GM06990 (cell line): ENCODE measurements around the gene DMXL1.

Source experiments
- DNase-seq: peaks from one replicate; pipeline ENCODE4 v3.0.0-alpha.2; 2011; ENCODE audit not compliant: insufficient read length; ENCODE audit errors: extremely low read depth
- H3K27me3 ChIP-seq: replicated peaks from 2 replicates; pipeline ENCODE4 v1.6.0; 2011; ENCODE audit warnings: low read length; ENCODE audit not compliant: control insufficient read depth, insufficient read depth
- H3K36me3 ChIP-seq: 2 replicates; pipeline ENCODE4 v1.5.1; 2011; ENCODE audit warnings: low read length; ENCODE audit not compliant: control insufficient read depth, insufficient read depth
- H3K4me3 ChIP-seq: replicated peaks from 2 replicates; pipeline ENCODE4 v1.5.1; 2011; ENCODE audit warnings: low read depth, mild to moderate bottlenecking, control low read depth, low read length
- TF ChIP-seq, protein P1 (sequence below): IDR thresholded peaks from 2 replicates; pipeline ENCODE4 v1.5.1; 2011; ENCODE audit warnings: low read length, control low read depth, mild to moderate bottlenecking, inconsistent platforms; ENCODE audit not compliant: insufficient read depth, poor library complexity, severe bottlenecking

The DMXL1 gene

DNA sequence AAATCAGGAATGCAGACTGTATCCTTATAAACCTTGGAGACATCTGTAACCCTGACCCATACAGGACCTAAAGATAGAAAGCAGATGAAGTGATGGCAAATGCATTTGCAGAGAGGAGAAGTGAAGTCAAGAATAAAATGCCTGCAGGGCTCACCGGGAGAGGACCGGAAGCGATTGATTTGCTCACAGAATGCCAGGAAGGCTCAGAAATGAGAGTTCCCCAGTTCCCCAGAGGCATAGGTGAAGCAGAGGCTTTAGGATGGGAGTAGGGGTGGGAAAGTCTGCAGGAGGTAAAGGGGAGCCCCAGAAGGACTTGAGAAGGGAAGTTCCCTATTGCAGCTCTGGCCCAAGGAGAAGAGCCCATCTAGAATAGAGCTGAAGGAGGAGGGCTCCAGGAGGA, 221.0 kb downstream of the DMXL1 start:
- TF ChIP-seq, protein P1, sequence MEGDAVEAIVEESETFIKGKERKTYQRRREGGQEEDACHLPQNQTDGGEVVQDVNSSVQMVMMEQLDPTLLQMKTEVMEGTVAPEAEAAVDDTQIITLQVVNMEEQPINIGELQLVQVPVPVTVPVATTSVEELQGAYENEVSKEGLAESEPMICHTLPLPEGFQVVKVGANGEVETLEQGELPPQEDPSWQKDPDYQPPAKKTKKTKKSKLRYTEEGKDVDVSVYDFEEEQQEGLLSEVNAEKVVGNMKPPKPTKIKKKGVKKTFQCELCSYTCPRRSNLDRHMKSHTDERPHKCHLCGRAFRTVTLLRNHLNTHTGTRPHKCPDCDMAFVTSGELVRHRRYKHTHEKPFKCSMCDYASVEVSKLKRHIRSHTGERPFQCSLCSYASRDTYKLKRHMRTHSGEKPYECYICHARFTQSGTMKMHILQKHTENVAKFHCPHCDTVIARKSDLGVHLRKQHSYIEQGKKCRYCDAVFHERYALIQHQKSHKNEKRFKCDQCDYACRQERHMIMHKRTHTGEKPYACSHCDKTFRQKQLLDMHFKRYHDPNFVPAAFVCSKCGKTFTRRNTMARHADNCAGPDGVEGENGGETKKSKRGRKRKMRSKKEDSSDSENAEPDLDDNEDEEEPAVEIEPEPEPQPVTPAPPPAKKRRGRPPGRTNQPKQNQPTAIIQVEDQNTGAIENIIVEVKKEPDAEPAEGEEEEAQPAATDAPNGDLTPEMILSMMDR = no peak
- Histone ChIP-seq H3K4me3 (no peak overlapping the region), H3K27me3 (no peaks in the 10 kb centered on the region), H3K36me3 (no peaks in the 10 kb centered on the region)
- no peak for DNase-seq

DNA sequence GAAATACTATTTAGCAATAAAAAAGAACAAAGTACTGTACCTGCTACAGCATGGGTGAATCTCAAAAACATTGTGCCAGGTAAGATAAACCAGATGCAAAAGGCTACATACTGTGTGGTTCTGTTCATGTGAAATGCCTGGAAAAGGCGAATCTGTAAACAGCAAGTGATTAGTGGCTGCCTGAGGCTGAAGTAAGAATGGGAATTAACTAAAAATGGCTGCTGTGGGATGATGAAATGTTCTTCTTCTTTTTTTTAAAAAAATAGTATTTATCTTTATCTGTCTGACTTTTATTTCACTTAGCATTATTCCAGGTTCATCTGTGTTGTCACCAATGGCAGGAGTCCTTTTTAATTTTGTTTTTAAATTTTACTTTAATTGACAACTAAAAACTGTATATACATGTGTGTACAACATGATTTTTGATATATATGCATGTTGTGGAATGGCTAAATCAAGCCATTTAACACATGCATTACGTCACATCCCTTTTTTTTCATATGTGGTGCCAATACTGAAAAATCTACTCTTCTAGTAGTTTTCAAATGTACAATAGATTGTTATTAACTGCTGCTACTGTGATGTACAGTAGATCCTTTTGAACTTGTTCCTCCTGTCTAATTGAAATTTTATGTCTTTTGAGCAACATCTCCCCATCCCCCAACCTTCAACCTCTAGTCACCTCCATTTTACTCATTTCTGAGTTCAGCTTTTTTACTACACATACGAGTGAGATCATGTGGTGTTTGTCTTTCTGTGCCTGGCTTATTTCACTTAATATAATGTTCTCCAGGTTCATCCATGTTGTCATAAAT, 222.0 kb downstream of the DMXL1 start:
- TF ChIP-seq, protein P1 = no peak
- no peak overlapping the region for H3K4me3 ChIP-seq
- no peaks in the 10 kb centered on the region for H3K36me3 ChIP-seq
- DNase-seq = no peak
- H3K27me3 ChIP-seq = no peaks in the 10 kb centered on the region

DNA sequence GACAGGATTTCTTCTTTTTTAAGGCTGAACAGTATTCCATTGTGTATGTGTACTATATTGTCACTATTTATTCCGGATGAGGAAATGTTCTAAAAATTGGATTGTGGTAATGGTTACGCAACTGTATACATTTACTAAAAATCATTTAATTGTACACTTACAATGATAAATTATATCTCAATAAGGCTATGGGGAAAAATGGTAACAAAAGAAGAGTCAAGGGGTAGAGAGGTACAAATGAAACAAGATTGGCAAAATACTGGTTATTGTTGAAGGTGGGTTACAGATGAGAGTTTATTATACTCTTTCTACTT, 222.6 kb downstream of the DMXL1 start:
- TF ChIP-seq, protein P1 = no peak

More for the DNA sequence above, 222.6 kb downstream of the DMXL1 start:
- H3K36me3 ChIP-seq = no peaks in the 10 kb centered on the region
- DNase-seq = no peak
- H3K27me3 ChIP-seq = no peaks in the 10 kb centered on the region
- no peak overlapping the region for H3K4me3 ChIP-seq
